SJCRH30 (cell line): Measurements from ENCODE around the gene ISL1. TPM values are rescaled to one million over a fixed set of nuclear protein-coding genes. Genes with fewer than 3 reads are reported as not detected.

Experiments used
- DNase-seq, 2 experiments: peaks; one replicate each; pipeline ENCODE4 v3.0.0-alpha.2; 2015 to 2020
- H3K27ac ChIP-seq: fragments of 250-450 bp; sonication (Bioruptor Pico); 2 replicates; pipeline ENCODE4 v1.5.1; 2020; ENCODE audit warnings: mild to moderate bottlenecking, moderate library complexity
- H3K27me3 ChIP-seq: fragments of 250-450 bp; sonication (Bioruptor Pico); 2 replicates; pipeline ENCODE4 v1.5.1; 2020; ENCODE audit warnings: mild to moderate bottlenecking, moderate library complexity
- H3K36me3 ChIP-seq: fragments of 250-450 bp; sonication (Bioruptor Pico); 2 replicates; pipeline ENCODE4 v1.5.1; 2020; ENCODE audit warnings: mild to moderate bottlenecking, moderate library complexity
- H3K4me1 ChIP-seq: fragments of 250-450 bp; sonication (Bioruptor Pico); 2 replicates; pipeline ENCODE4 v1.5.1; 2020; ENCODE audit warnings: mild to moderate bottlenecking, moderate library complexity
- H3K4me3 ChIP-seq: fragments of 250-450 bp; sonication (Bioruptor Pico); 2 replicates; pipeline ENCODE4 v1.5.1; 2020; ENCODE audit warnings: mild to moderate bottlenecking, moderate library complexity
- H3K9me3 ChIP-seq: fragments of 250-450 bp; sonication (Bioruptor Pico); replicated peaks from 2 replicates; pipeline ENCODE4 v1.5.1; 2020; ENCODE audit warnings: mild to moderate bottlenecking, moderate library complexity
- total RNA-seq: library from RNA; depleted of rRNA; stranded (reverse); fragments of >200 nt; shearing (Covaris generic); gene quantifications from 2 replicates; pipeline ENCODE4 v1.2.3, GENCODE V29; 2014

The ISL1 gene
- total RNA-seq, 1 experiment from 2014 or later = 2.5 TPM

- Histone ChIP-seq H3K27me3 (no peaks in the 10 kb centered on the region), H3K36me3 (no peaks in the 10 kb centered on the region), H3K4me1 (no peaks in the 10 kb centered on the region), H3K4me3 (no peak overlapping the region), H3K27ac (no peak overlapping the region), H3K9me3 (no peaks in the 10 kb centered on the region)
- DNase-seq = no peak
Observed at GRCh38 chr5:51395245-51395644, 12.0 kb downstream of the ISL1 start.

- Histone ChIP-seq H3K27ac (no peak overlapping the region), H3K36me3 (no peaks in the 10 kb centered on the region), H3K4me3 (no peak overlapping the region), H3K27me3 (no peaks in the 10 kb centered on the region), H3K4me1 (no peaks in the 10 kb centered on the region), H3K9me3 (no peaks in the 10 kb centered on the region)
- DNase-seq = no peak
Observed at GRCh38 chr5:51395666-51396356, 12.6 kb downstream of the ISL1 start.

GRCh38 chr5:51396797-51397196 lies 13.5 kb downstream of the ISL1 start:
- no peaks in the 10 kb centered on the region for H3K4me1 ChIP-seq
- H3K36me3 ChIP-seq = no peaks in the 10 kb centered on the region
- H3K4me3 ChIP-seq = no peak overlapping the region
- no peak overlapping the region for H3K27ac ChIP-seq
- DNase-seq = no peak
- H3K27me3 ChIP-seq = no peaks in the 10 kb centered on the region
- no peaks in the 10 kb centered on the region for H3K9me3 ChIP-seq

DNA sequence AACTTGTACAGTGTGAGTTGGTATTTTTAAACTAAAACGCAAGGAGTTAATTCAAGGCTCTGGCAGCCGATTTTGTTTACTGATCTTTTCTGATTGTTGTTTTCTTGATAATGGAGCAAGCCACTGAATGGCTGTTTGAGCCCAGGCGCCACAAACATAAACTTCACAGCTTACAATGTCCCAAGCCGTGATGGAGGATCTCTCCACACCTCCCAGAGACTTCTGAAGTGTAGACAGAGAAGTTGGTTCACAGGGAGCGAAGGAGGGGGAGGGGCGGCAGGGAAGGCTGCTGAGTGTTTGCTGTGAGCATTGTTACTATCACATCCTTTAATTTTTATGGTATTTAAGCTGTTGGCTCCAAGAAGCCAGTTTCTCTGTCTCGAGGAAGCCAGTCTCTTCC lies 14.7 kb downstream of the ISL1 start:
- no peaks in the 10 kb centered on the region for H3K9me3 ChIP-seq
- H3K4me1 ChIP-seq = no peaks in the 10 kb centered on the region
- no peak overlapping the region for H3K27ac ChIP-seq
- no peak overlapping the region for H3K4me3 ChIP-seq
- no peaks in the 10 kb centered on the region for H3K27me3 ChIP-seq
- H3K36me3 ChIP-seq = no peaks in the 10 kb centered on the region
- no peak for DNase-seq

GRCh38 chr5:51398875-51399642 lies 15.8 kb downstream of the ISL1 start:
- H3K4me1 ChIP-seq = no peaks in the 10 kb centered on the region

GRCh38 chr5:51399643-51400006 lies 16.4 kb downstream of the ISL1 start:
- Histone ChIP-seq H3K4me1 (no peaks in the 10 kb centered on the region), H3K27me3 (no peaks in the 10 kb centered on the region), H3K4me3 (no peak overlapping the region), H3K27ac (no peak overlapping the region), H3K36me3 (no peaks in the 10 kb centered on the region), H3K9me3 (no peaks in the 10 kb centered on the region)
- DNase-seq = no peak

More at GRCh38 chr5:51398875-51399642, 15.8 kb downstream of the ISL1 start:
- Histone ChIP-seq H3K4me3 (no peak overlapping the region), H3K36me3 (no peaks in the 10 kb centered on the region), H3K9me3 (no peaks in the 10 kb centered on the region), H3K27ac (no peak overlapping the region), H3K27me3 (no peaks in the 10 kb centered on the region)
- no peak for DNase-seq

GRCh38 chr5:51404255-51404654 lies 21.0 kb downstream of the ISL1 start:
- Histone ChIP-seq H3K9me3 (no peaks in the 10 kb centered on the region), H3K4me3 (no peak overlapping the region), H3K27me3 (no peaks in the 10 kb centered on the region), H3K4me1 (no peaks in the 10 kb centered on the region), H3K27ac (no peak overlapping the region), H3K36me3 (no peaks in the 10 kb centered on the region)
- no peak for DNase-seq

GRCh38 chr5:51411921-51412325 lies 28.7 kb downstream of the ISL1 start:
- Histone ChIP-seq H3K4me3 (no peak overlapping the region), H3K27me3 (no peaks in the 10 kb centered on the region), H3K9me3 (no peaks in the 10 kb centered on the region), H3K27ac (no peak overlapping the region), H3K36me3 (no peaks in the 10 kb centered on the region), H3K4me1 (no peaks in the 10 kb centered on the region)
- no peak for DNase-seq

GRCh38 chr5:51414516-51414915 lies 31.3 kb downstream of the ISL1 start:
- Histone ChIP-seq H3K36me3 (no peaks in the 10 kb centered on the region), H3K4me1 (no peaks in the 10 kb centered on the region), H3K9me3 (no peaks in the 10 kb centered on the region), H3K27me3 (no peaks in the 10 kb centered on the region), H3K27ac (no peak overlapping the region), H3K4me3 (no peak overlapping the region)
- DNase-seq = no peak

DNA sequence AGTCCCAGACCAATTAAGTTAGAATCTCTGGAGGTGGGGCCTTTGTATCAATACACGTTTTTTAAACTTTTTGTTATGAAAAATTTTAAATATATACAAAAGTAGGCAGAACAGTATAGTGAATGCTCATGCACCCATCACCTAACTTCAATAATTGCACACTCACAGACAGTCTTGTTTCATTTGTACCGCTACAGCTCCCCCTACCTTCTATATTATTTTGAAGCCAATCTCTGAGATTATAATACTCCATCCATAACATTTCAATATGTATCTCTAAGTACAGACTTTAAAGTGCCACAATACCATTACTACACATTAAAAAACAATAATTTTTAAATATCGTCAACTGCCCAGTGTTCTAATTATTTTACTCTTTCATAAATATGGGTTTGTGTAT lies 32.9 kb downstream of the ISL1 start:
- H3K4me1 ChIP-seq = no peaks in the 10 kb centered on the region
- no peaks in the 10 kb centered on the region for H3K36me3 ChIP-seq
- H3K4me3 ChIP-seq = no peak overlapping the region
- H3K27ac ChIP-seq = no peak overlapping the region
- DNase-seq = peak in 1 of 2 experiments; percentile 18
- H3K27me3 ChIP-seq = no peaks in the 10 kb centered on the region
- H3K9me3 ChIP-seq = no peaks in the 10 kb centered on the region

DNA sequence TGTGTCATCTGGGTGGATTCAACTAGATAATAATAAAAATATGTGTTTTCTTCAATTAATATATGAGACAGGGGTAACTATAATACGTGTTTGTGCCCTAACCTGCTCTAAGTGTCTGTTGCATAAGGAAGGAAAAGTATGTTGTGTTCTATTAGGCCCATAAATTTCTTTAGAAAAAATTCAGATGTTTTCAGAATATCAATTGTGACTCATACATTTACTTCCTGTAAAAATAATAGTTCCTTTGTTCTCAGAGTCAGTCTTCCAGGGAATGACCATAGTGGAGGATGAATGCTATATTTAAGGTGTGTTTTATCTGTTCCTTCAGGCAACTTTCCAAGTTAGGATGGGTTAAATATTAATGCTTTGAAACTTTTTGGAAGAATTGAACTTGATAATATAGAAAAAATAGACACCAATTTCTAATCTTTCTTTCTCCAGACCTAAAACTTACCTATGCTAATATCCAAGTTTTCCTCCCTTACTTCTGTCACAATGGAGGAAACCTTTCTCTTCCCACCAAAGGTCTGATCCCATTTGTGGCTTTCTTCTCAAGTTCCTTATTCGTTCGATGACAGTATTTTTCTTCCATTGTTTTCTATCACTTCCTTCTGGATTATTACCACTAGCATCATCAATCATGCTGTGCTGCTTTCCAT lies 49.9 kb downstream of the ISL1 start:
- H3K36me3 ChIP-seq = no peaks in the 10 kb centered on the region
- no peaks in the 10 kb centered on the region for H3K27me3 ChIP-seq
- no peak for DNase-seq
- H3K4me1 ChIP-seq = peaks cover 6% of the 10 kb centered on the region; the same call in 1 of the 2 replicates
- no peaks in the 10 kb centered on the region for H3K9me3 ChIP-seq
- no peak overlapping the region for H3K4me3 ChIP-seq
- no peak overlapping the region for H3K27ac ChIP-seq

GRCh38 chr5:51439232-51439631 lies 56.0 kb downstream of the ISL1 start:
- H3K27ac ChIP-seq = no peak overlapping the region
- H3K27me3 ChIP-seq = no peaks in the 10 kb centered on the region

More at GRCh38 chr5:51439232-51439631, 56.0 kb downstream of the ISL1 start:
- H3K4me1 ChIP-seq = no peaks in the 10 kb centered on the region
- H3K9me3 ChIP-seq = no peaks in the 10 kb centered on the region
- H3K36me3 ChIP-seq = no peaks in the 10 kb centered on the region
- no peak overlapping the region for H3K4me3 ChIP-seq
- DNase-seq = no peak
